GM21526 (cell line): ENCODE measurements around the gene FADS1.

Experiments
- ATAC-seq: cut with Tn5 transposase; IDR thresholded peaks from one replicate; pipeline ENCODE4 v1.9.1; 2021; ENCODE audit warnings: moderate library complexity; ENCODE audit not compliant: unreplicated experiment, low FRiP score

The FADS1 gene

DNA sequence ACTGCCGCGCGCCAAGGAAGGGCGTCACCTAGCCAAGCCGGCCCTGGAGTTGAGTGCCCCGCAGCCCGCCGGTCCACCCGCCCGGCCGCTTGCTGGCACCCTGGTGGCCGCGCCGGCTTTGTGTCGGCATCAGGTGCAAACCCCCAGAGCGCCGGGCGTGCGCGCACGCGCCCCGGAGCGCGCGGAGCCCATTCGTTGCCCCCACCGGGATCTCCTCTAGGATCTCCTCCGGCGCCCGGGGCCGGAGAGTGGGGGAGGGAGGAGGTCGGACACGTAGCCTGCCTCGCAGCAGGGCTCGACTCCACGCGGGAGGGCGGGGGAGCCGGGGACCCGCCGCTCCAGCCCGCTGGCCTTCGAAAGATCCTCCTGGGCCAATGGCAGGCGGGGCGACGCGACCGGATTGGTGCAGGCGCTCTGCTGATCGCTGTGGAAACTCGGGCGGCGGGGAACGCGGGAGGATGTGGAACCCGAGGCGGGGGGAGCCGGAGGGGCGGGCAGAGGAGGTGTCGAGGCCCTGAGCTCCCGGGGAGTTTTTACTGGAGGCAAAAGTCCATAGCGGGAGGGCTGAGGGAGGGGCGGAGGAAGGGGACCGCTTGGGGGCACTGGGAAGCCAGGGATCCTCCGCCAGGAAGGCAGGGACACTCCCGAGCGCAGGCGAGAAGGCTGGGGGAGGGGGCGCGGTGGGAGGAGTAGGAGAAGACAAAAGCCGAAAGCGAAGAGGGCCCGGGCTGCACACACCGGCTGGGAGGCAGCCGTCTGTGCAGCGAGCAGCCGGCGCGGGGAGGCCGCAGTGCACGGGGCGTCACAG lies 11.0 kb upstream of the FADS1 start, which contains the start of gene FADS2:
Gene FADS2 (plus strand): TSS at position 730 of the 808 bp plus-strand sequence. CDS start 91 bp downstream, outside the sequence.
- ATAC-seq: peak; percentile 64

DNA sequence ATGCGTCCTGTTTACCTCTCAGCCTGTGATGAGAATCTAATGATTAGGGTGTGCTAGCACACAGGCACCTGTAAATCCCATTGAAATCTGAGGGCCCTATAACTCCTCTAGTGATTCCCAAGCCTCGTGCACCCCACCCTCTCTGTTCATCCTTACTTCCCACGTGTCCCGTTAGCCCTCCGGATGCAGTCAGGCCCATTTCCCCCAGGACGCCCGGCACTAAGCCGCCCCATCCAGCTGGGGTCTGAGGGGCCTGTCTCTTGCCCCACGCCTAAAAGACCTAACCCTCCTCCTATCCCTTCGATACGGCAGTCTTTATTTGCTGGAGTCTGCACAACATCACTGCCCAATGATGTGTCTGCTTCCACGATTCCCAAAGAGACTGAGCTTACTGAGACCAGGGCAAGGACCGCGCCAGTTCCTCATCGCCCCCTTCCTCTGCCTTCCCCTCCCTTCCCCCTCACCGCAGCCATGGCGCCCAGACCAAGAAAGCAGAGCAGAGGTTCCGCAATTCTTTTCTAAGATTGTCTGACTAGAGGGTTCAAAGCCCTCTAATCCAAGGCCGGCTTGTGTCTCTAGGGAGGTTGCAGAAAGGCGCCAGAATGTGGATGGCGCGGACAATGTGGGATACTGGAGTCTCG lies 10.2 kb upstream of the FADS1 start:
- ATAC-seq: peak; percentile 8

DNA sequence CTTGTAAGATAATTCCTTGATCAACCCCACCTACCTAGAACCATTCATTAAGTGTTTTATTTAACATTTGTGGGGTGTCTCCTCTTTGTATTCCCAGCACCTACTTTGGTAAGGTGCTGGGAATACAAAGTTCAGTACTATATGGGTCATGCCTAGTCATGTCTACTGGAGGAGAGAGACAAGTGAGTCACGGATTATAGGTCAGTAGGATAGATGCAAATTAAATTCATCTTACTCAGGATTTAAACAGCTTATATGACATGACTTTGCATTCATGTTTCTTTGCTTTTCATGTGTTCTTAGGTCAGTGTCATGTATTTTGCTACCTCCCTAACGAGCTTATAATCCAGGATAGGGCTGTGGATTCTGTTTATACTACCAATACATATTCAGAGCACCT lies 3.4 kb upstream of the FADS1 start:
- no peak for ATAC-seq

DNA sequence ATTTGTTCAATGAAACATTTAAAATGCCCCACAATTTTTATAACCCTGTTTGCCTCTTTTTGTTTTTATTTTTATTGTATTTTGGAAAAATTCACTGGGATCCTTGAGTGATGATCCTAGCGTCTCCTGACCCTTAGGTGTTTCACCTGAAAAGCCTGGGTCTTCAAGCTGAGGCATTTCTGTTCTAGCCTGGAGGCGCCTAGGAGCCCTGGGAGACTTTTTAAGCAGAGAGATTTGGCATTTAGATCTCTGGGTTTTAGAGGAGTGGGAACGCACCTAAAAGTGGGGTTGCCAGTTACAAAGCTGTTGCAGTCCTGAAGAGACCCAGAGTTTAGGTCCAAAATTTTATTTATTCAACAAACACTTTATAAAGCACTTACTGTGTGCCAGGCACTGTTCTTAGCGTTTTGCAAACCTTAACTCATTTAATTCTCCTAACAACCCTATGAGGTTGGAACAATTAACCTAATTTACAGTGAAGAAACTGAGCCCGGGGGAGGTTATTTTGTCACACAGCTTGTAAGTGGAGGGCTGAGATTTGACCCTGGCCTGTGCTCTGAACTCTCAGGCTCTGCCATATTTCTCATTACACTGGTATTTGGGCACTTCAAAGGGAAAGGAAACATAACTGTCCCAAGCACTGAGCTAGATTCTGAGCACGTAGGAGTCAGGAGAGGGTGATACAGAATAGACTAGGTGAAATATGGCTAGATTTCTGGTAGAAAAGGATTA lies 834 bp upstream of the FADS1 start:
- no peak for ATAC-seq

DNA sequence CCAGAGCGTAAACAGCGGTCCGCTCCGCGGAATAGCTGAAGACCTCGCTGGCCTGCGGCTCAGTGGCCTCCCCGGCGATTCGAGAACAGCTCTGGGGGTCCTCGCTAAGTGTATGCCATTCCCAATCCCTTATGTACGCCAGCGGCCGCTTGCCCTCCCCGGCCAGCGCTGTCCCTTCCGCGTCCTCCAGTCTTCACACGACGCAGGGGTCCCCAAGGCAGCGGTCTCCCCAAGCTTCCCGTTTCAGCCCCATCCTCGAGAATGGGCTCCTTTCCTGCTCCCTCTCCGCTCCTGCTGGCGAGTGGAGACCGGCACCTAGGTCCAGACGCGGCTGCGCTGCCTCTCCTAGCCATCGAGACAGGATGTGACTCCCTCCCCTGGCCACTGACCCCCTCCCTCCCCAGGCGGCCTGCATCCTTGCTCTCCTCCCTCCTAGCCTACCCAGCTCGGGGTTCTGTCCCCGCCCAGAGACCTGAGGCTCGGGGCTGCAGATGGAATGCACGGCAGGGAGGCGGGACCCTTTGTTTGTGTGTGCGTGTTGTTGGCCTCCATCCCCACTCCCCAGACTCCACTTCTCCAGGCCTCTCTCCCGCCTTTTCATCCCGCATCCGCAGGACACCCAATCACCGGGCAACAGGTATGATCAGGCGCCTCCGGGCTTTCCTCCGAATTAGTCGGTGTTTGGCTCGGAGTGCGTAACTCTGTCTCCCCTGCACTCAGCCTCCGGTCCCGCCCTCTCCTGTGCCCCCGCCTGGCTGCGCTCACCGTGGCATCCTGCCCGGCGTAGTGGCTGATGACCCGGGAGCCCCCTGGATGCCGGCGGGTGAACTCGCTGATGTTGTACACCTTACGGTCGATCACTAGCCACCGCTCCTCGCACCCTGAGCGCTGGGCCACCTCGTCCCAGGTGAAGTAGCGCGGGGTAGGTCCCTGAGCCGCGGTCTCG lies 740 bp downstream of the FADS1 start:
- ATAC-seq: peak; percentile 38

DNA sequence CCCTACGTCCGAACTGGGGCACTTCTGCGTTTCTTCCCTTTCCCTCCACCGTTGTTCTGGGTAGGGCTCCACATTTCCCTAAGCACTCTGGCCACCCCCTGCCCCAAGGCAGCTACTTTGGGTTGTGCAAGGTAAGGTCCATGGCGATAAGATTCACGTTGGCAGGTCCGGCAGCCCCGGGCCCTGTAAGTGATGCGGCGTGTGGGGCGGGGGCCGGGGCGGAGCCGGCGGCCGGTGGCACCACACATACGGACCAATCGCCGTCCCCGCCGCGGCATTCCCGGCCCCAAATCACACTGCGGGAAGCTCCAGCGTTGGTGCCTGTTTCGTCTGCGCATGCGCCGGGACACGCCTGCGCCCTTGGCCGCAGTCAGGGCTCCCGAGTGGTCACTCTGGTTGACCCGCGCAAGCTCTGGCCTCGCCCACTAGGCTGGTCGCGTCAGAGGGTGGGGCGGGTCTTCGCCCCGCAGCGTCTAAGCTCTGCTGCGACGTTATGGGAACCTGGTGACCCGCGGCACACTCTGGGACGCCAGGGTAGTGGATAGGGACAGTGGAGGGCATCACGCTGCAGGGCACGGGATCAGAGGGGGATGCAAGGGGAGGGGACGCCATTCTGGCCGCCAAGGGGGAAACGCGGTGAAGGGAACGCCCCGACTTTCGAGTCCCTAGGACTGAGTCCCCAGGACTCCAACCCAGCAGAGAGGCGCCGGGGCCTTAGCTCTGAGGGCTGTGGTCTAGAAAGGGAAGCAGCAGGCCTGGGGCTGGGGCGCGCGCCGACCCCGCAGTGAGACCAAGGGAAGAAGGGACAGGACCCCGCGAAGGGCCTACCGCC lies 1.6 kb downstream of the FADS1 start:
- peak; percentile 42 for ATAC-seq

DNA sequence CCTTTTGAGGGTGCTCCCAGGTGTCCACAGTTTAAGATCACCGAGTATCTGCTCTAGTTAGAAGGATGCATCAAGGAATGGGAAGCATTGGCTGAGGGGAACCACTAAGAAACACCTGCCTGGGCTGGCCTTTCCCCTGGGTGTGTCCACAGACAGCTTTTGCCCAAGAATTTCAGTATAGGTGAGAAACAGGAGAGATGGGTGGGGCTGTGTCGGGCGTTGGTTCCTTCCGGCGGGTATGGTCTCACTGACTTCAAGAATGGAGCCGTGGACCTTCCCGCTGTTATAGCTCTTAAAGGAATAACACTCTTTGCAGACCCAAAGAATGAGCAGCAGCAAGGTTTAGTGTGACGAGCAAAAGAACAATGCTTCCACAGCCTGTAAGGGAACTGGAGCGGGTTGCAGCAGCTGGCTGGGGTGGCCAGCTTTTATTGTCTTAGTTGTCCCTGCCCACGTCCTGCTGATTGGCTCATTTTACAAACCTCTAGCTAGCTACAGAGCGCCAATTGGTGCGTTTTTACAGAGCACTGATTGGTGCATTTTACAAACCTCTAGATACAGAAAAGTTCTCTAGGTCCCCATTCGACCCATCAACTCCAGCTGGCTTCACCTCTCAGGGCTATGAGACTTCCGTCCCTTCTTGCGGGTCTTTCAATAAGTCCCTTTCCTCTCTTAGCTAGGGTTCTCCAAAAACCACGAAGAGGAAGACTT lies 2.4 kb downstream of the FADS1 start:
- no peak for ATAC-seq

DNA sequence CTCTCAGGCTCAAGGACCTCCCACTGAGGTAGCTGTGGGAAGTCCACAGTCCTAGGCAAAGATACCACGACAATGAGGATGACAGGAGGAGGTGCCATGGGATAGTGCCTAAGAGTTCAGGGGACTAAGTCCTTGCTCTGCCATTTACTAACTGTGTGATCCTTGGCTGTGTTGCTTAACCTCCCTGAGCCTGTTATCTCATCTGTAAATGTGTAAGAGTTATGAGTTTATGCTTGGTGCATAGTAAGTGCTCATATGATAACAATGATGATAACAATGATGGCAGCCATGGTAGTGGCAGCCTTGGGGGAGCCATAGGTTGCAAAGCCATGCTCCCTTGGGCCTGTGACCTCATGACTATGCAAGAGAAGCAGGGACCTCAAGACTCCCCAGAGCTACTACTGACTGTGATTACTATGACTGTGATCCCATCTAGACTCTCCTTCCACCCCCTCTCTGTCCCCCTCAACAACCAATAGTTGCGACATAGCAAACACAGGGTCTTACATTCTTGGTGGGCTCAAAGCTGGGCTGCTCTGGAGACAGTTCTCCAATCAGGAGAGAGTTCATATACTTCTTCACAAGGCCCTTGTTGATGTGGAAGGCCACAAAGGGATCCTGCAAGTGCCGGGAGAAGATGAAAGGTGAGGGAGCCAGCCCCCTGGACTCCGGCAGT lies 3.9 kb downstream of the FADS1 start:
- no peak for ATAC-seq

DNA sequence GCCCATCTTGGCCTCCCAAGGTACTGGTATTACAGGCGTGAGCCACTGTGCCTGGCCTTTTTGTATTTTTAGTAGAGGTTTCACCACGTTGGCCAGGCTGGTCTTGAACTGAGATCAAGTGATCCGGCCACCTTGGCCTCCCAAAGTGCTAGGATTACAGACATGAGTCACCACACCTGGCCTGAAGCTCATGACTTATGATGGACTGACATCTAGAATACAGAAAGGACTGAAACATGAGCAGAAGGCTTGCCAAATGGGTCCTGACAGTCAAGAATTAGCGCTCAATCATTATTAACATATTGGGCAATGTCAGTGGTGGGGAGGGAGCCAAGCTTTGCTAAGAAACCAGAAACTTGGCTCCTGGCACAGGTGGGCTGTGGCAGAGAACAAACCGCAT lies 5.0 kb downstream of the FADS1 start:
- no peak for ATAC-seq

DNA sequence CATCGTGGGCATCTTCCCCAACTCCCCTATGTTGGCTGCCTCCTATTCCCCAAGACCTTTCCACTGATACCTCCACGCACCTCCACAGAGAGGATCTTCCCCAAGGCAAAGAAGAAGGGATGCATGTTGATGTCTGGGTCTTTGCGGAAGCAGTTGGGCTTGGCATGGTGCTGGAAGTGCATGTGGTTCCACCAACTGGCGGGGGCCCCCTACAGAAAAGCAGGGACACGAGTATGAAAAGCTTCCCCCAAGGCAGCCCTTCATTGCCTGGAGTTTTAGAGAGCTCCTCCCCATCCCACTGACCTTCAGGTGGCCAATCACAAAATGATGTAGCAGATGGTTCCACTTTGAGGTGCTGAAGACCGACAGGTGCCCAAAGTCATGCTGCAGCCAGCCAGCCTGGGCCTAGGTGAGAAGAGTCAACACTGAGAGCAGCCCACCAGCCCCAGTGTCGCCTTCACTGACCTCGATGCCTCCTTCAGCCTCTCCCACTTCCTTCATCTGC lies 6.1 kb downstream of the FADS1 start:
- ATAC-seq: no peak

DNA sequence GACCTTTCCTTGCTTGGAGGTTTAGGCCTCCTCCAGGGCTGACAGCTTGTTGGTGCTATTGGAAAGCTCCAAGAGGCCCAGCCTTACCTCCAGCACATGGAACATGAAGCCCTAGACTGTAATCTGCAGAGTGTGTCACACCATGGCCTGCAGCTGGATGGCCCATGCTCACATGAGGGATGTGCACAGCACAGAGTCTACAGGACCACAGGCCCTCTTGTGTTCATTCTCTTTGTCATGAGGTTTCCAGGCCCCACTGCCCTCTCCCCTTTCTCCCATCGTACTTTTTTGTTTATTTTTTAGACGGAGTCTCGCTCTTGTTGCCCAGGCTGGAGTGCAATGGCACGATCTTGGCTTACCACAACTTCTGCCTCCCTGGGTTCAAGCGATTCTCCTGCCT lies 10.0 kb downstream of the FADS1 start:
- no peak for ATAC-seq

DNA sequence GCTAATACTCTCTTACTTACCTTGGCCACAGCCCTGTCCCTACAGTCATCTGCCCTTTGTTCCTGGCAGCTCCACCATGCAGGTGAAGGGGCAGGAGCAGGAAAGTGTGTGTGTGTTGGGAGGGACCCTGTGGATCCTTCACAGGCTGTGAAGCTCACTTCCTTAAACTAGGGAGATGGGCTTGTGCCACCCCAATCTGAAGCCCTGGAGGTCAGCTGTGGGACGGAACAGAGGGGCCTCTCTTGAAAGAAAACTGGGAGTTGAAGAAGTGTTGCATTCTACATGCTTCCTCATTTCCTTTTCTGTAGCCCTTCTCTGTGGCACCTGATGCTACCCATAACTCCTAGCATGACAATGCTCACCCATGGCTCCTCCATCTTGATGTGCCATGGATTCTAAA lies 11.7 kb downstream of the FADS1 start:
- no peak for ATAC-seq

DNA sequence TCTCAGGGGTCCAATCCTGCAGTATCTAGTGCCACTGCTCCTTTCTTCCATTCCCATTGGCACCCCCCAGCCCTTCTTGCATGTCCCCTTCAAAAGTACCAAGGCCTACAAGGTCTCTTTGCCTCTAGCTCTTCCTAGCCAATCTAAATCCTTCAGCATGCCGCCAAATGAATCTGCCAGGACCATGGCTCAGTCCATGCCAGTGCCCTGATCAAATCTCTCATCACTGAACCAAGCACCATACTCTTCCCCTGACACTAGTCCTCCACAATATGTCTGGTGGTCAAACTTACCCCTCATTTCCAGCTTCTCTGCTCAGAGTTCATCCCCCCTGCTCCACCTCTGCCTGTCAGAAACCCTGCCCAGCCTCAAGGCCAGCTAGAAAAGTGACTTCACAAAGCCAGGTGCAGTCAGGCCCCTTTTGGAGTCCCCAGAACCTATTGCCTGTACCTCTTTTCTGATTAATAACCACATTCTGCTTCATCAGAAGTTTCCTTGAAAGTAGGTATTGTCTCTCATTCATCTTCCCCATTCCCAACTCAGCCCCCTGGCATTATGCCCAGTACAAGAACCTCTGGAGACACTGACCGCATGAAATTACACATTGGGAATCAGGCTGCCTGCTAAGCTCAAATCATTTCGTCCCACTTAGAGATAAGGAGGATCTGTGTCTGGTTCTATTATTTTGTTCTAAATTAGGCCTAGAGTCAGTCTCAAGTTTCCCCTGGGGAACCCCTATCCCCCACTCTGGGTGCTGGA lies 12.7 kb downstream of the FADS1 start:
- no peak for ATAC-seq

DNA sequence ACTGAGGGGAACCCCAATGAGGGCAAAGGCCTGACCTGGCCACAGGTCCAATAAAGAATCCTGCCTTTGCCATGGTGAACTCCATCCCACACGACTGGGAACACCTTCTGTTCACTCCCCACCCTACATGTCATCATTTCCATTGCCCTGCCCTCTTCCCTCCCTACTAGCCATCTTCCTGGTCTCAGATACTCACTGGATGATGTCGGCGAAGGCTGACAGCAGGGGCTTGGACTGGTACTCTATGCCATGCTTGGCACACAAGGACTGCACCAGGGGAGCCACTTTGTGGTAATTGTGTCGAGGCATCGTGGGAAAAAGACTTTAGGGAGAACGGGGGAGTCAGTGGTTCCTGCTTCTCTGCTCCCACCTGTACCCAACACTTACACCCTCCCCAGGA lies 14.2 kb downstream of the FADS1 start:
- ATAC-seq: no peak

DNA sequence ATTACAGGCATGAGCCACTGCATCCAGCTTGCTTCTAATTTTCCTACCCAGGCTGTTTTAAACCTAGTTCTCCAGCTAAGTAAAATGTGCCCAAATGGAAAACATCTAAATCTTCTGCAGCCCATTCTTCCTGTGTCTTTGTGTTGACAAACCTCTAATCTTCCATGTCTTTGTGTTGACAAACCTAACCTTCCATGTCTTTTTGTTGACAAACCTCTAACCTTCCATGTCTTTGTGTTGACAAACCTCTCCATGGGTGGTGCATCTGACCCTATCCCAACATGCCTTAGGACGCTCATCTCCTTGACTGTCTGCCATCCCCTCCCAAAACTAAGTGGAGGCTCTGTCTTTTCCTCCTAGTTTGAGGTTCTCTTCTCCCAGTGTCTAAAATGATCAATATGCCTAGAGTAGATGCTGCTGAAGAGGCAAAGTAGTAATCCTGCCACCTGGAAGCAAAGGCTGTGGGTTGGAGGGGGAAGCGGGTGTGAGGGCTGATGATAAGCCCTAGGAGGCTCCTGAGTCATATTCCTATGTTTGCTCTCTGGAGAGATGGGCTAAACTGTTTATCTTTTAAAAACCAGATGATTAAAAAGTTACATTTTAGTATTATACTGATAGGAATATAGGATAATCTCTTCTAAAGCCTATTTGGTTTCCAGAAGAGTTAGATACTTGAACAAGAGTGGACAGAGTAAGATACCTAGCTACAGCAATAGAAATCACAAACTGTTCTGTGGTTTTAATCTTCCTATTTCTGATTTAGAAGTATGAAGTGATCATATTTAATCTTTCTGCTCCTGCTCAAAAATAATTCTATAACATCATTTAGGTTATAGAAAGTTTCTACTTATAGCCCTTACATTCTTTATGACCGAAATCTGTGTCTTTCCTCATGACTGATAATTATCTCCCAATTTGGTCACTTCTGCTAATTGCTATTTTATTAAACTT lies 16.2 kb downstream of the FADS1 start:
- no peak for ATAC-seq

DNA sequence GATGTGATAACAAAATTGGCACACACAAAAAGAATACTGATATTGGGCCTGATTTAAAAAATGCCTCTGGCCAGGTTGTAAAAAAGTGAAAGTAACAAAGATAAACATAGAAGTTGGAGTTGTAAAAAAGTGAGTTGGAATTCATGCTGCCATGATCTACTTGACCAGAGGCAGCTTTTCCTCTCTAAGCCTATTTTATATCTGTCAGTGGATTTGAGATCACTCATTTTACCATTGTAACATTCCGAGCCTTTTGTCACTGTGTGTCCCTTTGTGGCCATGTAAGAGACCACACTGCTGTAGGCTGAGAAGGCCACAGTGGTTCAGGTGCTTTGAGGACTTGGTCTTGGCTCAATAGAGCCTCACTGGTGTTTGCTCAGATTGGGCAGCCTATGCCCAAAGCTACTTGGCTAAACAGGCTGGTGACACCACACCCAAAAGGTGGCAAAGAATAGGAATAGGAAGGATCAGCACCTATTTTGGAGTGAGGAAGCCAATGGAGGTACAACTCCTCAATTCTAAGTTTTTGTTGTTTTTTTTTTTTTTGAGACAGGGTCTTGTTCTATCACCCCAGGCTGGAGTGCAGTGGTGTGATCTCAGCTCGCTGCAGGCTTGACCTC lies 17.0 kb downstream of the FADS1 start:
- ATAC-seq: no peak
